ENCODE measurements around the gene GRHL1.

DNA sequence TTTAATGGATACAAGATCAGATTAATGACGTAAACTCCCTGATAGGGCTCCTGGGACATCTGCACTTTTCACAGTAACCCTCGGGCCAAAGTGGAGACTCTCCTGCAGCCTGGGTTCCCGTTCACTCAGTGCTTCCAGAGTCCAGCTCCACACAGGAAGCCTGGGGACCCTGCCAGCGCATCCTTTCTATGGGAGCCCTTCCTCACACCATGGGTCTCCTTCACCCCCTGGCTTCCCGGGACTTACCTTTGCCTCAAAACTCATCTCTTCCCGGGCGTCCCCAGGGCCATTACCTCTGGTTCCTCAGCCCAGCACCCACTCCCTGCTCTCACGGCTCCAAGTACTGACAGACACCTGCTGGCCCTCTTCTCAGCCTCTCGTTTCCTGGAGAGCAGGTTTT is 51.2 kb downstream of the GRHL1 start:
- TF ChIP-seq, protein P1, sequence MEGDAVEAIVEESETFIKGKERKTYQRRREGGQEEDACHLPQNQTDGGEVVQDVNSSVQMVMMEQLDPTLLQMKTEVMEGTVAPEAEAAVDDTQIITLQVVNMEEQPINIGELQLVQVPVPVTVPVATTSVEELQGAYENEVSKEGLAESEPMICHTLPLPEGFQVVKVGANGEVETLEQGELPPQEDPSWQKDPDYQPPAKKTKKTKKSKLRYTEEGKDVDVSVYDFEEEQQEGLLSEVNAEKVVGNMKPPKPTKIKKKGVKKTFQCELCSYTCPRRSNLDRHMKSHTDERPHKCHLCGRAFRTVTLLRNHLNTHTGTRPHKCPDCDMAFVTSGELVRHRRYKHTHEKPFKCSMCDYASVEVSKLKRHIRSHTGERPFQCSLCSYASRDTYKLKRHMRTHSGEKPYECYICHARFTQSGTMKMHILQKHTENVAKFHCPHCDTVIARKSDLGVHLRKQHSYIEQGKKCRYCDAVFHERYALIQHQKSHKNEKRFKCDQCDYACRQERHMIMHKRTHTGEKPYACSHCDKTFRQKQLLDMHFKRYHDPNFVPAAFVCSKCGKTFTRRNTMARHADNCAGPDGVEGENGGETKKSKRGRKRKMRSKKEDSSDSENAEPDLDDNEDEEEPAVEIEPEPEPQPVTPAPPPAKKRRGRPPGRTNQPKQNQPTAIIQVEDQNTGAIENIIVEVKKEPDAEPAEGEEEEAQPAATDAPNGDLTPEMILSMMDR (IDR thresholded peaks at IDR 0.05 in 4 of 5, conservative IDR thresholded peaks at IDR 0.05 in 1 of 5), result no peak
- no peak for TF ChIP-seq POLR2A (IDR thresholded peaks at IDR 0.05)
